ENCODE data around the gene DHFR.
"Not testable (repeated sequence)": the region's sequence is repeated elsewhere in the genome, so short reads cannot be mapped to it uniquely, and the experiment has no call there.

The DHFR gene

GRCh38 chr5:80654391-80655230 lies at the start of gene DHFR, which contains the start of gene MSH3:
Gene DHFR, minus strand, starts transcription at chr5:80654983. Its CDS starts 494 bp downstream, at chr5:80654489.
Gene MSH3, plus strand, starts transcription at chr5:80654652. Its CDS starts 76 bp downstream, at chr5:80654728.
- DNase-seq (ENCODE audit: low read depth in 2 of 2), result peak; percentile 82 to 90

DNA sequence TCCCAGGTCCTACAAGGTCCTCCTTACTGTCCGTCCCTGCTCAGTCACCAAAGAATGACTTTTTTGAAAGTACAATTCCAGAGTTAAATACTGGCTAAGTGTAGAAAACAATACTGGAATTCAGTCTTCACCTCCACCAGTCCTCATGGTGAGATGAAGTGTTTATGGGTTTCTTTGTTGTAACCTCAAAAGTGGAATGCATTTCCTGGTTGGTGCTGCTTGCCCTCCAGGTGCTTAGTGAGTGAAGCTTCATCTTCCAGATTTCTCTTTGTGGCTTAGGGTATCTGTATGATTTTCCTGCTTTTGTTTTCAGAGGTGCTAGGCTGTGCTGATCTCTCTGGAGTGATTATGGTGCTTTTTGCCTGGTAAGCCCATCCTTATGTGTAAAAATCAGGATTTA lies 49.4 kb upstream of the DHFR start:
- DNase-seq (ENCODE audit: low read depth in 2 of 2), result no peak

DNA sequence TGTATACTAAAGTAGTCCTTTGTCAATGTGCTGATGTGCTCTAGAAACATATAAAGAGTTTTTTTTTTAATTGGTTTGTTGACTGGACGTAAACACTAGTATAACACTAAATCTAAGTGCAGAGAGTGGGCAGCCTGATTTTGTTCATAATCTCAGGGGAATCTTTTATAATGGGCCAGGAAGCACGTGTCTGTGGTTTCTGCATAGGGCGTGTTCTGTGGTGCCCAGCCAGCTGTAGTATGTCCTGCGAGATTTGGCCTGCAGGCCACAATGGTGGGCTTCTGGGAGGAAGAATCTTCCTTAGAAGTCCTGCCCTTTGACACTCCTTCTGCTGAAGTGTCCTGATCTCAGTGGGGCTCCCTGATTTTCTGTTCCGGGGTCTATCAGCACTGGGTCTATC lies 49.0 kb upstream of the DHFR start:
- no peak for DNase-seq (ENCODE audit: low read depth in 2 of 2)

- DNase-seq (ENCODE audit: low read depth in 2 of 2), result no peak
Observed at GRCh38 chr5:80703291-80703690, 48.5 kb upstream of the DHFR start.

DNA sequence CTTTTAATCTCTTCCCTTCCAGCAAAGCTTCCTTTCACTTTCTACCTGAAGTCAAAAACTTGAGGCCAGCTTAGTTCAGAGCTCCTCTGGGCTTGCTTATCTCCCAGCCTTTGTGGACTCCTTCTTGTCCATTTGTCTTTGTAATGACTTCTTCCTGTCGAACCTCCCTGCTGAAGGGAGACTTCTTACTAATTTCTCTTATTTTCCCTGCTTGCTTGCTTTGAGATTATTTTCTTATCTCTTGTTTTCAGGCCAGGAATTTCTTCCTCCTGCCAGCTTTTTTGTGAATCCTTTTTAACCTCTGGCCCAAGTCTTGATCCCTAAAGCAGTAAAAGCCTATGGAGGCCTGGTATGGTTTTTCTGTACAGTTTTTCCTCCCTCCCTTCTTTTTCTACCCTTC lies 46.8 kb upstream of the DHFR start:
- no peak for DNase-seq (ENCODE audit: low read depth in 2 of 2)

- DNase-seq (ENCODE audit: low read depth in 2 of 2), result no peak
Observed at GRCh38 chr5:80698369-80698768, 43.6 kb upstream of the DHFR start.

DNA sequence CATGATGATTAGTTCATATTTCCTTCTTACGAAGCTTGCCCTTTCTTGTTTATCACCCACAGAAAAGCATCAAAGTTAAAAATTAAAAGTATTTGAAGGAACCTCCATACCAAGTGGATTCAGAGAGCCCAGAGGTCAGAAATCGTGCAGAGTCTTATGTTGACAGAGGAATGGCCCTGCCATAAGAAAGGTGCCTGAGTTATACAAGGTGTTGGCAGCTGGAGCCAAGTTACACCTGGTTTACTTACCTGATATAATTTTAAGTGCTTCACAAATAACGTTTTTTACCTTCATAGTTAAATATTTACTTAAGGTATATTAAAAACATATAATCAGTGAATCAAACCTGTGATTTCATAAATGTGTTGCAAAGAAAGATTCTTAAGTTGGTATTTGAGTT lies 42.3 kb upstream of the DHFR start:
- DNase-seq (ENCODE audit: low read depth in 2 of 2), result no peak

DNA sequence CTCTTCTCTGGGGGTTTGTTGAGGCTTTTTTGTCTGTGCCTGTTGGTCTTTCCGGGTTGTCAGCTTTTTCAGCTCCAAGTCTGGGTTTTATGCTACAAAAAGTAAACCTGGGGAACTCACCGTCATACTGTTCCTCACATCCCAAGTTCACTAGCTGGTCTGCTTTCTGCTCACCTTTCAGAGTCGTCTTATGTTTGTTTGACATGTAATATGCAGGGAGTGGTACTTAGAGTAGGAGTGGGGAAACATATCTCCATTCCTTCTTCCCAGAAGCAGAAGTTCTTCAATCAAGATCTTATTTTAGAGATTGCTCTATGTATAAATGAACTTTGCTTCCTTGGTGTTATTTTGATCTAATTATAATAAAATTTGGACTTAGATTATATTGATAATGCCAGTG lies 41.7 kb upstream of the DHFR start:
- no peak for DNase-seq (ENCODE audit: low read depth in 2 of 2)

DNA sequence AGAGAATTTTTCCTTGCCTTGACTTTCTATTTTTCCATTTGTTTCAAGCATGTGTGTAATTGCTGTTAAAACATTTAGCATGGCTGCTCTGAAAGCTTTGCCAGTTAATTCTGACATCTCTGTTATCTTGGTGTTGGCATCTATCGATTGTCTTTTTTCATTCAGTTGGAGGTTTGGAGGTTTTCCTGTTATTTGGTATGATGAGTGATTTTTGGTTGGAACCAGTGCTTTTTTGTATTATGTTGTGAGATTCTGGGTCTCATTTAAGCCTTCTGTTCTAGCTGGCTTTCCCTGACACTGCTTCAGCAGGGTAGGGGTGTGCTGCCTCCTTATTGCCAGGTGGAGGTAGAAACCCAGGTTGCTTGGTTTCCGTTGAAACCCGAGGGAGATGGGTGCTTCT lies 40.9 kb upstream of the DHFR start:
- DNase-seq (ENCODE audit: low read depth in 2 of 2), result no peak

DNA sequence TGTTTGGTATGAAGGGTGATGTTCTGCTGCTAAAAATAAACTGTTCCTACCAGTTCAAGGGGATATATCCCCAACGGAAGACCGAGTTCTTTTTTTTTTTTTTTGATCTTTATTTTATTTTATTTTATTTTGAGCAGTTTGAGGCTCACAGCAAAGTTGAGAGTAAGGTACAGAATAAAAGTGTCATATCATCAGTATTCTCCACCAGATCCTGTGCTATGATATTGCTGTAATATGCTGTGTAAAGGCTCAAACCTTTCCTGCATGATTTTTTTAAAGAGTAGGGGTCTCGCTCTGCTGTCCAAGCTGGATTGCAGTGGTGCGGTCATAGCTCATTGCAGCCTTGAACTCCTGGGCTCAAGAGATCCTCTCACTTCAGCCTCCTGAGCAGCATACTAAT lies 34.8 kb upstream of the DHFR start:
- no peak for DNase-seq (ENCODE audit: low read depth in 2 of 2)

GRCh38 chr5:80688648-80689420 lies 34.1 kb upstream of the DHFR start:
- no peak for DNase-seq (ENCODE audit: low read depth in 2 of 2)

DNA sequence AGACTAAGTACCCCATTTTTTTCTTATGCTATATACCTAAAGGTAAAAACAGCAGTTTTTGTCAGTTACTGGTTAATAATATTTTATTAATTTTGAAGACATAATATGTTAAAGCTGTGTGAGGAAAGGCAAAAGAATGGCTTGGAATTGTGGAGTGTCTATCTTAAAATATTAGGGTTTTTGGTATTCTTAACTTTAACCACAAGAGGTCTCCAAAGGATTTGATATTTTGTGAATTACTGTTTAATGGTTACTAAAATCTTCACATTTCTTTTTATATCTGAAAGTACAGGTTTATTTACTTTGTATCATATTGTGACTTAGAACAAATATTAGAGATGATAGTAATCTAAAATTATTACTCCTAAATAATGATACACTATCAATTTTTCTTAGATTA lies 32.0 kb upstream of the DHFR start:
- no peak for DNase-seq (ENCODE audit: low read depth in 2 of 2)

DNA sequence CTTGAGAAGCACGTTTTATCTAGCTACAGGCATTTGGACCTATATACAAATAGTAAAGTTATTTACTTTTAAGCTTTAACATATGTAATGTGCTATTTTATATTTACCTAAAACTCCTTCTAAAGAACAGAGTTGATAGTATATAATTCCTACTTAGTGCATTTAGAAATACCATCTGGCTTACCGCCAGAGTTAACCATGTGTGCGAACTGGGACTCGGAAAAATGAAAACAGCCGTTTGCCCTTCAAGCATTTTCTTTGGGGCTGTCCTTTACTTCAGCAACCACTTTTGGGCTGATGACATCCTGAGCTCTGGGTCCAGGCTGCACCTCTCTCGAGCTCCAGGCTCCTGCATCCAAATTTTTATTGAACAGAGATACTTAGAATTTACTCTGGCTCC lies 21.9 kb upstream of the DHFR start:
- DNase-seq (ENCODE audit: low read depth in 2 of 2), result no peak

DNA sequence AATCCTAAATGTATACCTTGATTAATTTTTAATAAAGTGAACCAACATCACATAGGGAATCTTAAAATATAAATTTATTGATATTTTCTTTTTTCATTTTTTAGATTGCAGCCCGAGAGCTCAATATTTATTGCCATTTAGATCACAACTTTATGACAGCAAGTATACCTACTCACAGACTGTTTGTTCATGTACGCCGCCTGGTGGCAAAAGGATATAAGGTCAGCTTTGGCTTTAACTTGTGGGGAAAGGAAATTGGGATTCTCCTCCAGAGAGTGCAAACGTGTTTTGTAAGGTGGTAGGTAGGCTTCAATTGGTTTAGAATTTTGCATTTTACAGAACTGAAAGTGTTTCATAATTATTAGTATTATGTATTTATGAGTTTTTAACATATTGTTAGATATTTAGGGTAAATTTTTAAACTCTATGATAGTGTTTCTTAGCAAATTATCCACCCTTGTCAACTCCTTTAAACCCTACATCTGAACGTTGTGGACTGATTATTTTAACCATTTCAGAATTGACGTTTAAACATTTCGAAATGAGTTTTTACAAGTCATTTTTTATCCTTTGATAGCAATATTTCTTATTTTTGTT lies 17.5 kb upstream of the DHFR start:
- peak; percentile 51 to 60 for DNase-seq (ENCODE audit: low read depth in 2 of 2)

DNA sequence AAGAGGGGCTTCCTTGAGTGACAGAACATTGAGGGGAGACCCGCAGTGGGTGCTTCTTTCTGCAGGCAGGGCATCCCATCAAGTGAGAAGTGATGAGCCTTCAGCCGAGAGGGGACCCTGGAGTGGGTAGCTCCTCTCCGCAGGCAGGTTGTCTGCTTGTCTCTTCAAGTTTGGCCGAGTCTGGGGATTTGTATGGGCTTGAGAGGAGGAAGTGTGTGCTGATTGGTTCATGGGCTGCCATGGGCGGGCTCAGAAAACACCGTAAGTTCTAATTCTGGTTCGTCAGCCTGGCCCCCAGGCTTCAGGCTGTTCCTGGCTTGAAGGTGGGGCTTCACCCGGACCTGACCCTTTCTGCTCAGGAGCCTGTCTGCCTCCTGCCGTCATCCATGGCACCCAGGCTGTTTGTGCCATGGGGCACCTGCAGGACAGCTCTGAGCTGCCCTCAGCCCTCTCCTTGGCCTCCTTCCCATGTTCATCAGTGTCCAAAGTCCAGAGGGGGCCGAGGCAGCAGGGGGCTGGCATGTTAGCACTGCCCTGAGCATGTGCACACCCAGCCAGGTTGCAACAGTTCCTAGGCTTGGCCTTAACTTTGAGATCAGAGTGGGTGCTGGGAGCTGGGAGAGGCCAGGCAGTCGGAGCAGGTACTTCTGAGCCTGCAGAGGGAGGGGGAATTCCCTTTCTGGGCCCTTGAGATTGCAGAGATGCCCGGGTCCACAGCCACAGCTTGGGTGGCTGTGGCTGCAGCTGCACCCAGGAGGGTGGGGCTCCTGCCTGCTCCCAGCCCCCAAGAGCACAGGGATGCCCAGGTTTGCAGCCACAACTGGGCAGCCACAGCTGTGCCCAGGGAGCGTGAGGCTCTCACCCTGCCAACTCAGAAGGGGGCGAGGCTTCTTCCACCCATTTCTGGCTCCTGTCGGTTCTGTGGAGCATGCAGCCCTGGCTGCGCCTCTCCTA lies 13.5 kb upstream of the DHFR start:
- no peak for DNase-seq (ENCODE audit: low read depth in 2 of 2)

DNA sequence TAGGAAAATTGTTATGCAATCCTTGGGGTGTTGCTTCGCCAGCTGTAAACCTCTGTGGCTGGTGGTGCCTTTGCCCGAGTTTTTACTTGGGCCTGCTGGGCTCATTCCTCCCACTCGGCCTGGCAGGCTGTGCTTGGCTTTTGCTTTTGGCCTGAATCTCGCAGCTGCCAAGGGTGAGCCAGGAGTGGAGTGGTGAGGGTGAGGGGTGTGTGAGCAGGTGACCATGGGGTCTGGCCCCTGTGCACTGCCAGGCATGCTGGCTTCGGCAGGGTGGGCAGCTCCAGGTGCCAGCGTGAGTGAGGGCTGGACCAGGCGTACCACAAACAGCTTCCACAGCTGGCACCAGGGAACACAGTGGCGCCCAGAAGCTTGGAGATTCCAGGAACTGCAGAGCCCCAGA lies 12.6 kb upstream of the DHFR start:
- no peak for DNase-seq (ENCODE audit: low read depth in 2 of 2)

GRCh38 chr5:80665057-80665456 lies 10.3 kb upstream of the DHFR start:
- DNase-seq (ENCODE audit: low read depth in 2 of 2), result no peak

DNA sequence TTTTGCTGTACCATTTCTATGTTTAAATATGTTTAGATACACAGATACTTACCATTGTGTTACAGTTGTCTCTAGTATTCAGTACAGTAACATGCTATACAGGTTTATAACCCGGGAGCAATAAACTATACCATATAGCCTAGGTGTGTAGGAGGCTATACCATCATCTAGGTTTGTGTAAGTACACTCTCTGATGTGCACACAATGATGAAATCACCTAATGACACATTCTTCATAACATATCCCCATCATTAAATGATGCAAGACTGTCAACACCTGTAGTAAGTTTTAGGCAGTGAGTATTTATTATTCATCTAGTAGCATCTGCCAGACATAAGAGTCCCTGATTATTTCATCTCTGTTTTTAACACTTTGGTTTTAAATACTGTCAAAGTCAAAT lies 7.3 kb upstream of the DHFR start:
- DNase-seq (ENCODE audit: low read depth in 2 of 2), result no peak

- not testable (repeated sequence) for DNase-seq (ENCODE audit: low read depth in 2 of 2)
Observed at GRCh38 chr5:80660661-80661060, 5.9 kb upstream of the DHFR start.

GRCh38 chr5:80659106-80659505 lies 4.3 kb upstream of the DHFR start:
- no peak for DNase-seq (ENCODE audit: low read depth in 2 of 2)

- no peak for DNase-seq (ENCODE audit: low read depth in 2 of 2)
Observed at GRCh38 chr5:80656425-80656824, 1.6 kb upstream of the DHFR start.

Measured in activated CD4-positive, alpha-beta T cell treated with anti-CD3 and anti-CD28 coated beads for 24 hours (primary cell).